H1 (cell line): ENCODE data around the gene TACR2. TPM values are rescaled to one million over a fixed set of nuclear protein-coding genes. Genes with fewer than 3 reads are reported as not detected.

Source experiments
- CTCF ChIA-PET: fragments of 300-600 bp; sonication (Branson Sonifier 250); formaldehyde crosslinking; loops from one replicate; lab custom pipeline; 2021; ENCODE audit not compliant: partially characterized antibody; lab: Charles Lee
- POLR2A ChIA-PET: fragments of 300-600 bp; sonication (Branson Sonifier 250); formaldehyde crosslinking; loops from one replicate; lab custom pipeline; 2021; ENCODE audit warnings: inconsistent platforms; ENCODE audit not compliant: partially characterized antibody; lab: Charles Lee
- DNase-seq, 2 experiments: peaks; one replicate each; pipeline versions ENCODE4 v3.0.0 to v3.0.0-alpha.2; 2010 to 2022; ENCODE audit warnings: low spot score in 2 of 2, low read depth in 1 of 2, mixed read lengths in 1 of 2
- FAIRE-seq: peaks from 2 replicates; lab custom pipeline; 2011; peaks lifted over from hg19 to GRCh38; lab: Jason Lieb, UNC
- H2AFZ ChIP-seq: 2 replicates; pipeline ENCODE4 v1.8.1; 2012; ENCODE audit warnings: low read length, inconsistent platforms
- H2AK5ac ChIP-seq: 2 replicates; pipeline ENCODE4 v1.6.1; 2013; ENCODE audit warnings: low read depth, low read length
- H2BK120ac ChIP-seq: replicated peaks from 2 replicates; pipeline ENCODE3; 2013; ENCODE audit warnings: low read depth, low read length, inconsistent platforms
- H2BK12ac ChIP-seq: 2 replicates; pipeline ENCODE4 v1.6.1; 2013; ENCODE audit warnings: low read depth, low read length
- H2BK15ac ChIP-seq: 2 replicates; pipeline ENCODE4 v1.6.1; 2013; ENCODE audit warnings: low read length
- H2BK20ac ChIP-seq: 2 replicates; pipeline ENCODE4 v1.6.1; 2013; ENCODE audit warnings: low read length
- H2BK5ac ChIP-seq: 2 replicates; pipeline ENCODE4 v1.6.1; 2013; ENCODE audit warnings: low read depth, low read length
- H3K14ac ChIP-seq: 2 replicates; pipeline ENCODE4 v1.6.1; 2013; ENCODE audit warnings: inconsistent platforms; ENCODE audit not compliant: insufficient read length
- H3K18ac ChIP-seq: 2 replicates; pipeline ENCODE4 v1.6.1; 2013; ENCODE audit warnings: low read length; ENCODE audit errors: extremely low read depth
- H3K23ac ChIP-seq: 2 replicates; pipeline ENCODE4 v1.6.1; 2013; ENCODE audit warnings: inconsistent platforms; ENCODE audit not compliant: insufficient read length
- H3K23me2 ChIP-seq: 2 replicates; pipeline ENCODE4 v1.6.1; 2013; ENCODE audit warnings: low read depth, low read length
- H3K27ac ChIP-seq: 2 replicates; pipeline ENCODE4 v1.6.1; 2011; ENCODE audit warnings: low read depth, low read length, inconsistent platforms
- H3K27me3 ChIP-seq, 4 experiments: replicated peaks in 1 of 4; 1 replicate in 1 of 4; 2 replicates in 3 of 4; pipeline versions ENCODE4 v1.6.1 to v1.8.1; 2011 to 2013; ENCODE audit warnings: low read length in 3 of 4, mild to moderate bottlenecking in 3 of 4, inconsistent platforms in 2 of 4, mixed read lengths in 2 of 4, moderate library complexity in 1 of 4; ENCODE audit not compliant: control insufficient read depth in 3 of 4, insufficient read depth in 3 of 4; ENCODE audit errors: extremely low read depth in 1 of 4
- H3K36me3 ChIP-seq, 4 experiments: 2 replicates each; pipeline versions ENCODE4 v1.6.1 to v1.8.1; 2011 to 2013; ENCODE audit warnings: mild to moderate bottlenecking in 4 of 4, low read length in 3 of 4, moderate library complexity in 2 of 4, control low read depth in 1 of 4, inconsistent platforms in 1 of 4; ENCODE audit not compliant: insufficient read depth in 4 of 4, control insufficient read depth in 2 of 4
- H3K4ac ChIP-seq: replicated peaks from 2 replicates; pipeline ENCODE3; 2013; ENCODE audit warnings: low read length, low read depth, mixed read lengths, inconsistent platforms; ENCODE audit not compliant: insufficient read length
- H3K4me1 ChIP-seq, 4 experiments: replicated peaks in 1 of 4; 1 replicate in 1 of 4; 2 replicates in 3 of 4; pipeline versions ENCODE4 v1.6.1 to v1.8.1; 2011 to 2013; ENCODE audit warnings: low read length in 3 of 4, inconsistent platforms in 2 of 4, mixed read lengths in 1 of 4; ENCODE audit not compliant: insufficient read depth in 4 of 4, control insufficient read depth in 3 of 4
- H3K4me2 ChIP-seq, 2 experiments: 2 replicates each; pipeline versions ENCODE4 v1.6.1 to v1.8.1; 2011 to 2013; ENCODE audit warnings: low read depth in 2 of 2, low read length in 2 of 2, control low read depth in 1 of 2, inconsistent platforms in 1 of 2, mild to moderate bottlenecking in 1 of 2; ENCODE audit not compliant: insufficient read depth in 1 of 2
- H3K4me3 ChIP-seq, 4 experiments: fragments of 200-600, 300-600 bp in 1 of 4; sonication (generic), shearing (Covaris generic), sonication (Bioruptor Twin) in 1 of 4; 2 replicates each; pipeline versions ENCODE4 v1.5.1 to v1.8.1; 2011 to 2016; ENCODE audit warnings: low read length in 4 of 4, low read depth in 3 of 4, control low read depth in 2 of 4, inconsistent platforms in 2 of 4, mild to moderate bottlenecking in 2 of 4, mixed read lengths in 1 of 4, moderate library complexity in 1 of 4; ENCODE audit not compliant: insufficient read depth in 2 of 4; ENCODE audit errors: extremely low read depth in 1 of 4
- H3K56ac ChIP-seq: replicated peaks from 2 replicates; pipeline ENCODE3; 2013; ENCODE audit warnings: low read depth, mild to moderate bottlenecking, mixed read lengths, low read length, inconsistent platforms; ENCODE audit not compliant: insufficient read length
- H3K79me1 ChIP-seq: 2 replicates; pipeline ENCODE4 v1.6.1; 2013; ENCODE audit warnings: low read depth, low read length, control low read depth
- H3K79me2 ChIP-seq, 2 experiments: 2 replicates each; pipeline versions ENCODE4 v1.6.1 to v1.8.1; 2012 to 2013; ENCODE audit warnings: low read length in 2 of 2, mild to moderate bottlenecking in 2 of 2, inconsistent platforms in 1 of 2; ENCODE audit not compliant: insufficient read depth in 2 of 2, control insufficient read depth in 1 of 2
- H3K9ac ChIP-seq, 4 experiments: replicated peaks in 1 of 4; 1 replicate in 1 of 4; 2 replicates in 3 of 4; pipeline versions ENCODE4 v1.6.1 to v1.8.1; 2011 to 2013; ENCODE audit warnings: low read depth in 3 of 4, low read length in 3 of 4, control low read depth in 2 of 4, mild to moderate bottlenecking in 2 of 4, moderate library complexity in 2 of 4, inconsistent platforms in 1 of 4; ENCODE audit errors: extremely low read depth in 1 of 4
- H3K9me3 ChIP-seq, 2 experiments: 2 replicates each; pipeline versions ENCODE4 v1.6.1 to v1.8.1; 2012 to 2013; ENCODE audit warnings: mild to moderate bottlenecking in 2 of 2, moderate library complexity in 2 of 2, control low read depth in 1 of 2, inconsistent platforms in 1 of 2, low read depth in 1 of 2, low read length in 1 of 2, mixed read lengths in 1 of 2; ENCODE audit not compliant: insufficient read depth in 2 of 2
- H4K20me1 ChIP-seq, 2 experiments: replicated peaks in 1 of 2; 2 replicates each; pipeline versions ENCODE3 to v1.8.1; 2011 to 2013; ENCODE audit warnings: inconsistent platforms in 2 of 2, low read length in 2 of 2, mild to moderate bottlenecking in 1 of 2; ENCODE audit not compliant: insufficient read depth in 2 of 2, control insufficient read depth in 1 of 2
- H4K5ac ChIP-seq: 2 replicates; pipeline ENCODE4 v1.6.1; 2013; ENCODE audit warnings: low read length, low read depth, mixed read lengths, inconsistent platforms; ENCODE audit not compliant: insufficient read length
- H4K8ac ChIP-seq: 2 replicates; pipeline ENCODE4 v1.8.0; 2013; ENCODE audit warnings: mild to moderate bottlenecking, moderate library complexity, low read length, inconsistent platforms; ENCODE audit not compliant: insufficient read depth; ENCODE audit errors: extremely low read depth
- H4K91ac ChIP-seq: replicated peaks from 2 replicates; pipeline ENCODE3; 2013; ENCODE audit warnings: low read length, mixed read lengths, inconsistent platforms; ENCODE audit not compliant: insufficient read length
- EP300 ChIP-seq, 2 experiments: IDR thresholded peaks; 1 replicate in 1 of 2; 2 replicates in 1 of 2; pipeline ENCODE4 v1.6.1; 2011 to 2012; ENCODE audit warnings: low read depth in 2 of 2, low read length in 2 of 2, mild to moderate bottlenecking in 2 of 2, borderline replicate concordance in 1 of 2, inconsistent platforms in 1 of 2, moderate library complexity in 1 of 2
- JUN ChIP-seq: IDR thresholded peaks from 2 replicates; pipeline ENCODE4 v1.6.1; 2011; ENCODE audit warnings: low read depth, mild to moderate bottlenecking, improper control_type of control experiment, low read length
- JUND ChIP-seq: IDR thresholded peaks from 2 replicates; pipeline ENCODE4 v1.6.1; 2011; ENCODE audit warnings: mild to moderate bottlenecking, improper control_type of control experiment, low read length
- KDM4A ChIP-seq: IDR thresholded peaks from one replicate; pipeline ENCODE4 v1.7.1; 2012; ENCODE audit warnings: low read depth, mild to moderate bottlenecking, moderate library complexity, low read length, inconsistent platforms; ENCODE audit not compliant: severe bottlenecking
- MAFK ChIP-seq: IDR thresholded peaks from 2 replicates; pipeline ENCODE4 v1.6.1; 2012; ENCODE audit warnings: low read depth, mild to moderate bottlenecking, improper control_type of control experiment, low read length
- POU5F1 ChIP-seq: IDR thresholded peaks from 2 replicates; pipeline ENCODE4 v1.6.1; 2011; ENCODE audit warnings: low read depth, mild to moderate bottlenecking, low read length, moderate library complexity
- RAD21 ChIP-seq, 2 experiments: IDR thresholded peaks in 1 of 2; conservative IDR thresholded peaks in 1 of 2; 2 replicates each; pipeline ENCODE4 v1.6.1; 2011; ENCODE audit warnings: low read depth in 2 of 2, low read length in 2 of 2, improper control_type of control experiment in 1 of 2, inconsistent platforms in 1 of 2, mild to moderate bottlenecking in 1 of 2, moderate library complexity in 1 of 2
- RXRA ChIP-seq: IDR thresholded peaks from 2 replicates; pipeline ENCODE4 v1.6.1; 2011; ENCODE audit warnings: low read depth, mild to moderate bottlenecking, low read length, moderate library complexity; ENCODE audit not compliant: insufficient read depth
- TAF1 ChIP-seq: IDR thresholded peaks from 2 replicates; pipeline ENCODE4 v1.6.1; 2011; ENCODE audit warnings: mild to moderate bottlenecking, low read depth, low read length
- TEAD4 ChIP-seq: IDR thresholded peaks from 2 replicates; pipeline ENCODE4 v1.6.1; 2012; ENCODE audit warnings: low read depth, low read length, inconsistent platforms, mixed read lengths
- WGBS, 2 experiments: shearing (Covaris generic) in 1 of 2; methylation state at CpG; one replicate each; pipeline versions ENCODE4 v1.1.6 to v1.1.7; 2013 to 2015; ENCODE audit warnings: low lambda C conversion rate in 2 of 2, mixed read lengths in 2 of 2, inconsistent platforms in 1 of 2, low coverage in 1 of 2, missing lambda C conversion rate in 1 of 2; ENCODE audit not compliant: insufficient replicate concordance in 2 of 2, insufficient coverage in 1 of 2, insufficient read length in 1 of 2; ENCODE audit errors: extremely low coverage in 1 of 2, missing lambda C conversion rate in 1 of 2; 5-methylcytosine and 5-hydroxymethylcytosine counted together
- polyA plus RNA-seq, 7 experiments: library from polyadenylated mRNA; depleted of rRNA in 3 of 7; stranded (reverse) in 5 of 7; unstranded in 2 of 7; fragments of >200 nt in 5 of 7; fragments of 200-250 nt in 2 of 7; gene quantifications; 1 replicate in 5 of 7; 2 replicates in 1 of 7; 4 replicates in 1 of 7; pipeline versions ENCODE4 v1.2.1 to v1.2.3, GENCODE V29; 2011 to 2013; ENCODE audit warnings: missing spikeins in 2 of 7, mixed read lengths in 2 of 7
- total RNA-seq: library from RNA; stranded (reverse); fragmentation: NEBNext Ultra II Directional; extraction: Animal tissue kit (Norgen Biotek cat#: 25700); gene quantifications from 2 replicates; pipeline ENCODE4 v1.2.1, GENCODE V29; 2021

The TACR2 gene
- total and polyA plus RNA-seq, 2 of the 8 experiments (the other 6 are each of a cell fraction or from before 2014, with no cell fraction given): 0.06 TPM; not detected in 1

GRCh38 chr10:69359148-69359547 lies 57.6 kb downstream of the TACR2 start:
- Histone ChIP-seq H3K4me1 (peaks cover 2 to 12% (median 6%) of the 10 kb centered on the region in 4 experiments; a peak in 5 of 7 replicates), H3K4me2 (no peak overlapping the region), H3K4ac (no peak overlapping the region), H4K91ac (no peak overlapping the region), H3K36me3 (peaks cover 2 to 11% (median 8%) of the 10 kb centered on the region in 4 experiments; a peak in 4 of 8 replicates), H2AFZ (no peak overlapping the region), H2BK20ac (no peak overlapping the region), H3K79me1 (peaks cover 8% of the 10 kb centered on the region), H2BK12ac (no peak overlapping the region), H4K20me1 (peaks cover 3 to 6% of the 10 kb centered on the region in 2 experiments), H2BK15ac (no peak overlapping the region), H4K5ac (no peak overlapping the region), H3K23me2 (no peaks in the 10 kb centered on the region), H3K23ac (no peak overlapping the region), H2BK120ac (no peak overlapping the region), H3K14ac (no peak overlapping the region), H3K27ac (no peak overlapping the region), H3K9me3 (no peaks in the 10 kb centered on the region), H3K79me2 (peaks cover 0 to 56% of the 10 kb centered on the region in 2 experiments; a peak in 2 of 4 replicates), H3K56ac (no peak overlapping the region), H3K9ac (no peak overlapping the region), H4K8ac (no peak overlapping the region), H2BK5ac (no peak overlapping the region), H3K18ac (no peak overlapping the region), H3K27me3 (no peaks in the 10 kb centered on the region), H3K4me3 (no peak overlapping the region), H2AK5ac (no peak overlapping the region)
- no peak for FAIRE-seq
- POLR2A ChIA-PET: interaction anchor here (0.7 kb wide), 1 partner anchor 96 kb away, joined by 4 read pairs; no protein-coding TSS in a partner anchor
- DNase-seq: no peak
- TF ChIP-seq TEAD4 (no peak), JUND (no peak), KDM4A (no peak), JUN (no peak), TAF1 (no peak), POU5F1 (no peak), RXRA (no peak), RAD21 (IDR thresholded peaks at IDR 0.05 in 1 of 2, conservative IDR thresholded peaks at IDR 0.05 in 1 of 2; ENCODE audit: low read depth in 2 of 2, low read length in 2 of 2) (no peak), EP300 (IDR thresholded peaks at IDR 0.05; ENCODE audit: borderline replicate concordance in 1 of 2, low read depth in 2 of 2, low read length in 2 of 2) (no peak), MAFK (no peak)
- WGBS, 2 experiments: 88% methylated on average over 3 of the region's 3 CpGs; no CpG with 5 or more reads in 1 of the 2 experiments
- CTCF ChIA-PET: interaction anchor here (0.7 to 2.2 kb wide), 8 partner anchors 10 to 120 kb away, joined by 3 to 8 read pairs (median 4); no protein-coding TSS in a partner anchor
